UCSD-AML1 (cell line): ENCODE results near the gene RNPEP.
"Not testable (repeated sequence)": the region's sequence is repeated elsewhere in the genome, so short reads cannot be mapped to it uniquely, and the experiment has no call there.

Experiments
- DNase-seq: peaks from one replicate; lab custom pipeline; 2025; ENCODE audit not compliant: unreplicated experiment; lab: John Stamatoyannopoulos, UW

RNPEP gene

GRCh38 chr1:202009326-202010179 lies 27.1 kb downstream of the RNPEP start:
- peak; percentile 33 for DNase-seq

- no peak for DNase-seq
Observed at GRCh38 chr1:202010180-202011015, 27.9 kb downstream of the RNPEP start, which contains the start of gene ELF3. Gene ELF3, plus strand, starts transcription at chr1:202010587. Its CDS starts 550 bp downstream, at chr1:202011137.

- DNase-seq: no peak
Observed at GRCh38 chr1:202011994-202012393, 29.5 kb downstream of the RNPEP start.

- DNase-seq: no peak
Observed at GRCh38 chr1:202012544-202013478, 30.4 kb downstream of the RNPEP start.

GRCh38 chr1:202013603-202014002 lies 31.2 kb downstream of the RNPEP start:
- DNase-seq: no peak

GRCh38 chr1:202014060-202014459 lies 31.6 kb downstream of the RNPEP start:
- no peak for DNase-seq

GRCh38 chr1:202014915-202015661 lies 32.6 kb downstream of the RNPEP start:
- DNase-seq: no peak

GRCh38 chr1:202015662-202015937 lies 33.2 kb downstream of the RNPEP start:
- DNase-seq: no peak

GRCh38 chr1:202016022-202016810 lies 33.8 kb downstream of the RNPEP start:
- DNase-seq: no peak

- DNase-seq: no peak
Observed at GRCh38 chr1:202016811-202017748, 34.6 kb downstream of the RNPEP start.

GRCh38 chr1:202017749-202018467 lies 35.5 kb downstream of the RNPEP start:
- no peak for DNase-seq

- no peak for DNase-seq
Observed at GRCh38 chr1:202018468-202019234, 36.2 kb downstream of the RNPEP start.

GRCh38 chr1:202019235-202019558 lies 36.7 kb downstream of the RNPEP start:
- DNase-seq: not testable (repeated sequence)

- DNase-seq: no peak
Observed at GRCh38 chr1:202023001-202023433, 40.6 kb downstream of the RNPEP start.

- DNase-seq: no peak
Observed at GRCh38 chr1:202029171-202029665, 46.8 kb downstream of the RNPEP start.

- no peak for DNase-seq
Observed at GRCh38 chr1:202029727-202030126, 47.3 kb downstream of the RNPEP start.

- DNase-seq: no peak
Observed at GRCh38 chr1:202031796-202032195, 49.3 kb downstream of the RNPEP start.
